Gastrocnemius medialis (tissue), 4 donors: Measurements from ENCODE around the gene MAML2.

Experiments
- CTCF ChIP-seq, 5 experiments: fragments of 450-650 bp in 3 of 5; fragments of 200-600 bp in 2 of 5; sonication (generic) in 2 of 5; IDR thresholded peaks in 4 of 5; conservative IDR thresholded peaks in 1 of 5; 1 replicate in 4 of 5; 2 replicates in 1 of 5; pipeline ENCODE4 v1.5.1; 2016 to 2019; ENCODE audit warnings: antibody characterized with exemption in 5 of 5, mild to moderate bottlenecking in 3 of 5, moderate library complexity in 3 of 5
- POLR2A ChIP-seq, 2 donors: fragments of 450-650 bp; IDR thresholded peaks; one replicate each; pipeline ENCODE4 v1.6.1; 2017; ENCODE audit warnings: antibody characterized with exemption in 2 of 2, mild to moderate bottlenecking in 2 of 2, moderate library complexity in 2 of 2

DNA sequence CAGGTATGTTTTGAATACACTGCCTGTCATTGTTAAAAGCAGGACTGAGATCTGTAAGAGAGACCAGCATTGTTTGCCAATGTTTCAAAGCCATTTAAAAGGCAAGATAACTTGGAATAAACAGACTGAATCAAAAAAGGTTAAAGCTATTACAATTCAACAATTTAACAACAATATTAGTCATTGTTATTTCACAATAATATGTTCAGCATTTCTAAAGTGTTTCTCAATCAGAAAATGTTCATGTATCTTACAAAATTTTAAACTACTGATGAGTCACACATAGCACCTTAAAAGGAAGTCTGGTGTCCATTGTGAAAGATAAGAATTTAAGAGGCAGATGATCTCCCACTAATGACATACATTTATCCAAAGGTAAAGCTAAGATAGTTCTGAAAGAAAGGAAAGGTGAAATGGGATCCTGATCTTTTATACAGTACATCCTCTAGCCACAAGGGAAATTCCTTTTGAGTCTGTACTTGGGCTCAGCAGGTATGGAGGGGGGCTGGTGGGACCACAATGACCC, 79.7 kb downstream of the MAML2 start:
- TF ChIP-seq CTCF (IDR thresholded peaks at IDR 0.05 in 4 of 5, conservative IDR thresholded peaks at IDR 0.05 in 1 of 5) = no peak
- TF ChIP-seq POLR2A (IDR thresholded peaks at IDR 0.05) = no peak
